Hepatocyte (in vitro differentiated cells): Measurements from ENCODE around the gene ALPL. TPM values are rescaled to one million over a fixed set of nuclear protein-coding genes. Genes with fewer than 3 reads are reported as not detected.

ENCODE experiments used
- DNase-seq: peaks from one replicate; pipeline ENCODE4 v3.0.0-alpha.2; 2016; ENCODE audit warnings: low spot score
- H2AFZ ChIP-seq: fragments of 200-600 bp; sonication (generic); 2 replicates; pipeline ENCODE4 v1.6.0; 2016; ENCODE audit warnings: antibody characterized with exemption, mild to moderate bottlenecking
- H3K27ac ChIP-seq: fragments of 200-600 bp; sonication (generic); 2 replicates; pipeline ENCODE4 v1.5.1; 2016; ENCODE audit warnings: mild to moderate bottlenecking
- H3K27me3 ChIP-seq: fragments of 200-600 bp; sonication (generic); 2 replicates; pipeline ENCODE4 v1.6.1; 2016
- H3K36me3 ChIP-seq: fragments of 200-600 bp; sonication (generic); replicated peaks from 2 replicates; pipeline ENCODE4 v1.5.1; 2016; ENCODE audit warnings: low read depth; ENCODE audit not compliant: insufficient read depth
- H3K4me1 ChIP-seq: fragments of 200-600 bp; sonication (generic); 2 replicates; pipeline ENCODE4 v1.5.1; 2016; ENCODE audit warnings: mild to moderate bottlenecking, moderate library complexity; ENCODE audit not compliant: insufficient read depth
- H3K4me2 ChIP-seq: fragments of 200-600 bp; sonication (generic); 2 replicates; pipeline ENCODE4 v1.6.0; 2016
- H3K4me3 ChIP-seq: fragments of 200-600 bp; sonication (generic); 2 replicates; pipeline ENCODE4 v1.5.1; 2016; ENCODE audit warnings: mild to moderate bottlenecking
- H3K79me2 ChIP-seq: fragments of 200-600 bp; sonication (generic); 2 replicates; pipeline ENCODE4 v1.6.0; 2017; ENCODE audit warnings: mild to moderate bottlenecking
- H3K9me2 ChIP-seq: fragments of 200-600 bp; sonication (generic); replicated peaks from 2 replicates; pipeline ENCODE4 v1.6.0; 2017; ENCODE audit warnings: mild to moderate bottlenecking; ENCODE audit not compliant: insufficient read depth
- H3K9me3 ChIP-seq: fragments of 200-600 bp; sonication (generic); 2 replicates; pipeline ENCODE4 v1.5.1; 2016; ENCODE audit warnings: low read depth, mild to moderate bottlenecking
- H4K20me1 ChIP-seq: fragments of 200-600 bp; sonication (generic); 2 replicates; pipeline ENCODE4 v1.6.0; 2016; ENCODE audit warnings: mild to moderate bottlenecking; ENCODE audit not compliant: insufficient read depth, poor library complexity, severe bottlenecking
- EZH2 ChIP-seq: fragments of 200-600 bp; sonication (generic); IDR thresholded peaks from 2 replicates; pipeline ENCODE4 v1.6.1; 2016; ENCODE audit warnings: antibody characterized with exemption, mild to moderate bottlenecking, borderline replicate concordance
- EZH2phosphoT487 ChIP-seq: fragments of 200-600 bp; sonication (generic); IDR thresholded peaks from one replicate; pipeline ENCODE4 v1.6.1; 2018; ENCODE audit warnings: antibody characterized with exemption, mild to moderate bottlenecking, low read depth, moderate library complexity; ENCODE audit not compliant: unreplicated experiment, severe bottlenecking
- WGBS: methylation state at CpG from one replicate; pipeline ENCODE4 v1.1.6; 2016; ENCODE audit warnings: low lambda C conversion rate; ENCODE audit errors: missing lambda C conversion rate; 5-methylcytosine and 5-hydroxymethylcytosine counted together
- polyA plus RNA-seq: library from polyadenylated mRNA; unstranded; fragments of >200 nt; fragmentation: Nextera tagmentation; extraction: Ambion mirVana; gene quantifications from 2 replicates; pipeline ENCODE4 v1.2.1, GENCODE V29; 2016
- total RNA-seq: library from RNA; depleted of rRNA; stranded (reverse); fragments of >200 nt; gene quantifications from 2 replicates; pipeline ENCODE4 v1.2.3, GENCODE V29; 2014
- TF ChIP-seq, protein P1 (sequence below): fragments of 200-600 bp; sonication (generic); IDR thresholded peaks from 2 replicates; pipeline ENCODE4 v1.5.1; 2016; ENCODE audit warnings: antibody characterized with exemption, mild to moderate bottlenecking; ENCODE audit not compliant: poor library complexity

The ALPL gene
- total and polyA plus RNA-seq, 2 experiments from 2014 or later = 2.2 to 6.0 TPM

DNA sequence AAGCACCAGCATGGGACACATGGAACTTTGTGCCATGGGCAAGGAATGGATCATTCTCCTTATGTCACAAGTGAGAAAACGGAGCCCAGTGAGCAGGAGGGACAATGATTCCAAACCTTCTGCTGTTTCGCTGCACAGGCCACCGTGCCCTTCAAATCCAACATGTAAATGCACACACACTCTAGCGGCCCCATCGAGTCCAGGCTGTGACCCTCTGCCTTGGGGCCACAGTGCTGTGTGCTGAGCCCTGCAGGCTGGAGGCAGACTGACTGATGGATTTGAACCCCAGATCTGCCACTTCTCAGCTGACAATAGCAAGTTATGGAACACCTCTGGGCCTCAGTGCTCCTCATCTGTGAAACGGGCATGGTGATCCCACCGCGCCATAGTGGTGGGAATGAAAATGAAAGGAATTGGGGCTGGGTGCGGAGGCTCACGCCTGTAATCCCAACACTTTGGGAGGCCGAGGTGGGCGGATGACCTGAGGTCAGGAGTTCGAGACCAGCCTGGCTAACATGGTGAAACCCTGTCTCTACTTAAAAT, 63.6 kb downstream of the ALPL start:
- TF ChIP-seq EZH2phosphoT487 (no peak), EZH2 (no peak)
- TF ChIP-seq, protein P1, sequence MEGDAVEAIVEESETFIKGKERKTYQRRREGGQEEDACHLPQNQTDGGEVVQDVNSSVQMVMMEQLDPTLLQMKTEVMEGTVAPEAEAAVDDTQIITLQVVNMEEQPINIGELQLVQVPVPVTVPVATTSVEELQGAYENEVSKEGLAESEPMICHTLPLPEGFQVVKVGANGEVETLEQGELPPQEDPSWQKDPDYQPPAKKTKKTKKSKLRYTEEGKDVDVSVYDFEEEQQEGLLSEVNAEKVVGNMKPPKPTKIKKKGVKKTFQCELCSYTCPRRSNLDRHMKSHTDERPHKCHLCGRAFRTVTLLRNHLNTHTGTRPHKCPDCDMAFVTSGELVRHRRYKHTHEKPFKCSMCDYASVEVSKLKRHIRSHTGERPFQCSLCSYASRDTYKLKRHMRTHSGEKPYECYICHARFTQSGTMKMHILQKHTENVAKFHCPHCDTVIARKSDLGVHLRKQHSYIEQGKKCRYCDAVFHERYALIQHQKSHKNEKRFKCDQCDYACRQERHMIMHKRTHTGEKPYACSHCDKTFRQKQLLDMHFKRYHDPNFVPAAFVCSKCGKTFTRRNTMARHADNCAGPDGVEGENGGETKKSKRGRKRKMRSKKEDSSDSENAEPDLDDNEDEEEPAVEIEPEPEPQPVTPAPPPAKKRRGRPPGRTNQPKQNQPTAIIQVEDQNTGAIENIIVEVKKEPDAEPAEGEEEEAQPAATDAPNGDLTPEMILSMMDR = no peak
- no peaks in the 10 kb centered on the region for H3K9me2 ChIP-seq
- H4K20me1 ChIP-seq = no peaks in the 10 kb centered on the region
- H3K4me3 ChIP-seq = no peak overlapping the region
- H3K79me2 ChIP-seq = no peaks in the 10 kb centered on the region
- H2AFZ ChIP-seq = no peak overlapping the region
- WGBS = 98% methylated on average over 13 of the region's 13 CpGs
- no peak overlapping the region for H3K27ac ChIP-seq
- no peaks in the 10 kb centered on the region for H3K27me3 ChIP-seq
- no peak for DNase-seq
- no peaks in the 10 kb centered on the region for H3K9me3 ChIP-seq
- no peaks in the 10 kb centered on the region for H3K36me3 ChIP-seq
- H3K4me1 ChIP-seq = peaks cover 6% of the 10 kb centered on the region
- no peak overlapping the region for H3K4me2 ChIP-seq

DNA sequence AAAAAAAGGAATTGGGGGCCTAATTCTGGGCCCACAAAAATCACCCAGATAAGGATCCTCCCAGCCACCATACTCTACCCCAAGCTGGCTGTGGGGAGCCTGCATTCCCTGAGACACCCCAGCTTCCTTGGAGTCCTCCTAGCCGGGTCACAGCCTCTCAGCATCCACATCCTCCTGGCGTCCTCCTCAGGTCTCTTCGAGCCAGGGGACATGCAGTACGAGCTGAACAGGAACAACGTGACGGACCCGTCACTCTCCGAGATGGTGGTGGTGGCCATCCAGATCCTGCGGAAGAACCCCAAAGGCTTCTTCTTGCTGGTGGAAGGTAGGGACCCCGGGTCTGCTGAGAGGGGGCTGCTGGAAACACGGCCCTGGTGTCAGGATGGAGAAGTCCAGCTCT, 64.3 kb downstream of the ALPL start:
- H3K9me3 ChIP-seq = no peaks in the 10 kb centered on the region
- H2AFZ ChIP-seq = no peak overlapping the region
- H3K27me3 ChIP-seq = no peaks in the 10 kb centered on the region
- no peaks in the 10 kb centered on the region for H3K9me2 ChIP-seq
- no peak overlapping the region for H3K4me2 ChIP-seq
- TF ChIP-seq, protein P1 = no peak
- no peak for TF ChIP-seq EZH2phosphoT487
- no peak for TF ChIP-seq EZH2
- no peaks in the 10 kb centered on the region for H4K20me1 ChIP-seq
- peaks cover 6% of the 10 kb centered on the region for H3K4me1 ChIP-seq
- no peaks in the 10 kb centered on the region for H3K79me2 ChIP-seq
- no peak overlapping the region for H3K4me3 ChIP-seq
- DNase-seq = no peak
- H3K27ac ChIP-seq = peak overlapping the region; percentile 46
- WGBS = 93% methylated on average over 11 of the region's 11 CpGs
- H3K36me3 ChIP-seq = no peaks in the 10 kb centered on the region

DNA sequence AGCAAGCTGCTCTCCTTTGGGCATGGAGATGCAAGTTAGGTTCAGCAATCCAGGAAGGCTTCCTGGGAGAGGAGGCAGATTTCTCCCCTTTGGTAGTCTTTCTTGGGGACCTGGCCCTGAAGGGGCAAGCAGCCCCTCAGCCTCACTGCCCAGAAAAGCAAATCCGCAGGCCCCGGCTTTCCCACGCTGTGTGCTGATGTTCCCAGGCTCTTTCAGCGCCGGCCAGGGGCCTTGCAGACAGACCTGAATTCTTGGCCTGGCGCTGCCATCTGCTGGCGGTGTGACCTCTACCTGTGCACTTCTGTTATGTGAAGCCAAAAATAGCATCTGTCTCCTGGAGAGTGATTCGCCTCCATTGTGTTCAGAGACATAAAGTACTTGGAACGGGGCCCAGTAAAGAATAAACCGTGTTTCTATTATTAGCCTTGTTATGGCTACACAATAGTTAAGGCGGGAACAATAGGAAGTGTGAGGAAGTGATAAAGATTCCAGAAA, 64.8 kb downstream of the ALPL start:
- Histone ChIP-seq H4K20me1 (no peaks in the 10 kb centered on the region), H3K9me3 (no peaks in the 10 kb centered on the region), H3K27ac (peak overlapping the region; percentile 87), H3K79me2 (no peaks in the 10 kb centered on the region), H3K4me1 (peaks cover 6% of the 10 kb centered on the region), H3K36me3 (no peaks in the 10 kb centered on the region), H3K4me2 (no peak overlapping the region), H3K4me3 (no peak overlapping the region), H3K9me2 (no peaks in the 10 kb centered on the region), H2AFZ (no peak overlapping the region), H3K27me3 (no peaks in the 10 kb centered on the region)
- TF ChIP-seq, protein P1 = peak; percentile 66
- no peak for TF ChIP-seq EZH2phosphoT487
- 32% methylated on average over 11 of the region's 11 CpGs for WGBS
- peak; percentile 80 for DNase-seq
